HG03575 (cell line): ENCODE results near the gene PLCH1.

Source experiments
- ATAC-seq: cut with Tn5 transposase; IDR thresholded peaks from one replicate; pipeline ENCODE4 v1.9.1; 2021; ENCODE audit not compliant: unreplicated experiment, insufficient number of reproducible peaks, low FRiP score; ENCODE audit errors: extremely low read depth

PLCH1 gene

DNA sequence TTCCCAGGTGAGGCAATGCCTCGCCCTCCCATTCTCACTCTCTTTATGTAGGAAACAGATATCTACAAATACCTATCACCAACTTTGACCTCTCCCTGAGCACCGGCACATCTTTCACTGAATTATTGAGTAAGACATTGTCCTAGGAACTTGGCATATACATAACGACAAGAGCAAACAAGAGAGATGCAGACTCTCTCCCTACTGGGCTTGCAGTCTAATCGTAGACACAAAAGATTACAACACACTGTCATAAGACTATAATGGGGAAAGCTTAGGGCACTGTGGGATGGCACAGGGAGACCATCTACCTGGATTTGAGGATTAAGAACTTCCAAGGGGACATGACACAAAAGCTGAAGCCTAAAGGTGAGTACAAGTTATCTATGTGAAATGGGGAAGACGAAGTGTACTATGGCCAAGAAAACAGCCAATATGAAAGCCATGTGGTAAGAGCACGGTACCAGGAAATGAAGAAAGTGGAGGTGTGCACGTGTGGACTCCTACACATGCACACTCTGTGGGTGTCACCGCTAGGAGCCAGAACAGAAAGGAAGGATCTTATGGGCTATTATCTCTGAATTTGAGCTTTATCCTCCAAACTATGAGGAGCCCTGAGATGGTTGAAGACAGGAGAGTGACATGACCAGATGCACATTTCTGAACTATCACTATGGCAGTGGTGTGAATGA lies 232.6 kb downstream of the PLCH1 start:
- no peak for ATAC-seq

DNA sequence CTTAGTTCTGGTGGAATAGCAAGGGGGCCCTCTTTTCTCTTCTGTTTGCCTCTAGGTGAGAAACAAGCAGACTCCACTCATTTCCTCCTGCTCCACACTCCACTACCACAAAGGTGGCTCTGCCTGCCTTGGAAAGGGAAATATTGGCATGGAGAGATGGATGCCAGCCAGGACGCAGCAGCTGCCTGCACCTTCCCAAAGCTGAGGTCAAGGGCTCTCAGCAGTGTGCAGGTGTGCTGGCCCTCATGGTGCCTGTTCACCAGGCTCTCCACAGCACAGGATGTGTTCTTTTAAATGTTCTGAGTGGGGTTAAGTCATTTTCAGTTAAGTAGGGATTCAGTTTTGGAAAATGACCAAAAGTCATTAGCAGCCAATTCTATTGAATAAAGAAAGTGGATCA lies 240.2 kb downstream of the PLCH1 start:
- no peak for ATAC-seq

DNA sequence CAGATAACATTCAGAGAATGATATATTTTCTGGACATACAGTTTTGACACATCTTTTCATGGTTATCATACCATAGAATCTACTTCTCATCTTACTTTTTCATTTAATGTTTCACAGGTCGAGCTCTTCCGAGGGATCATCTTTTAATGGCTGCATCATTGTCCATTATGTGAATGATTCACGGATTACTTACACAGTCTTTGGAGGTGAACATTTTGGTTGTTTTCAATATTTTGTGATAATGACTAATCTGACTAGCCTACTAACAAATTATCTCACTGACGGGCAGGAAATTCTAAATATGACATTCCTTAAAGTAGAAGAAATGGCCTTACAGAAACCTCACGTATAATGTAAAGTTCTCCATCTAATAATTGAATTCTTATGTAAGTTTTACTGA lies 242.2 kb downstream of the PLCH1 start:
- no peak for ATAC-seq

DNA sequence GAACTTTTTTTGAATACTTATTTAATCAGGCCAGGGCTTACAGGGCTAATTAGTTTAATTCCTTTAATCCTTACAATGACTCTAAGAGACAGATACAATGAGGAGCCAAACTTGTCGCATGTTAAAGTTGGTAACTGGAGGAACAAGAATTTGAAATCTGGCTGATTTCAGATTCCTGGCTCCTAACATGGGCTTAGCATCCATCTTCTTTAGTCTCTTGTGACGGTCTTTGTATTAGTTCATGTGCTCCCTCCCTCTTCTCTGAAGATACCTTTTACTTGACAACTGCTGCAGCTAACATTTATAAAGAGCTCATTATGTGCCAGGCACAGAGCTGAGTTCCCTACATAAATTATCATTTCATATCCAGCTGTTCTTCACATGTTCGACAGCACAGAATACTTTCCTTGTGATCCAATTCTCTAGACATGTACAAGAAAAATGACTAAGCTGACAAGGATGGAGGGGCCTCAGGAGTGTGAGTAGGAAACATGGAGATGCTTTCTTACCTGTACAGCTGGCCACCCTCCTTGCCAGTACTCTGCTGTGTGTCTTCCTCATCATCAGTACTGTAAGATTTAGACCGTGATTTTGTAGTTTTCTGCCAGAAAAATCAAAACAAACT lies 244.6 kb downstream of the PLCH1 start:
- no peak for ATAC-seq

DNA sequence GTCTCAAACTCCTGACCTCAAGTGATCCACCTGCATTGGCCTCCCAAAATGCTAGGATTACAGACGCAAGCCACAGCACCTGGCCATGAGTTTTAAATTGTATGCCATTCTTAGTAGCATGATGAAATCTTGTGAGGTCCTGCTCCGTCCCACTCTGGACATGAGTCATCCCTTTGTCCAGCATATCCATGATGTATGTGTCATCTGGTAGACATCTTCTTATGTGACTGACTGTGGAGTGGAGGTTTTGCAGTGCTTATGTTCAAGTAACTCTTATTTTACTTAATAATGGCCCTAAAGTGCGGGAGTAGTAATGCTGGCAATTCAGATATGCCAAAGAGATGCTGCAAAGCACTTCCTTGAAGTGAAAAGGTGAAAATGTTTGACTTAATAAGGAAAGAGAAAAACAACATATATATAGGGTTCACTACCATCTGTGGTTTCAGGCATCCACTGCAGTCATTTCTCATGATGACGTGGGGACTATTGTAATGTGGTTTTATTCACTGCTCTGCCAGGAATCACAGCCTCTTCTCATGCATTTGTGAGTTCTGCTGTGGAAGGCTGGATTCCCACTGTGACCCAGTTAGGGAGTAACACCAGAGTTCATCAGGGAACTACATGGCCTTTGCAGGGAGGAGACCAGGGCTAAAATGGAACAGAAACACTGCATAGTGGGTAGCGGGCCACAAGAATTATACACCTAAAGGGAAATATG lies 246.8 kb downstream of the PLCH1 start:
- no peak for ATAC-seq

DNA sequence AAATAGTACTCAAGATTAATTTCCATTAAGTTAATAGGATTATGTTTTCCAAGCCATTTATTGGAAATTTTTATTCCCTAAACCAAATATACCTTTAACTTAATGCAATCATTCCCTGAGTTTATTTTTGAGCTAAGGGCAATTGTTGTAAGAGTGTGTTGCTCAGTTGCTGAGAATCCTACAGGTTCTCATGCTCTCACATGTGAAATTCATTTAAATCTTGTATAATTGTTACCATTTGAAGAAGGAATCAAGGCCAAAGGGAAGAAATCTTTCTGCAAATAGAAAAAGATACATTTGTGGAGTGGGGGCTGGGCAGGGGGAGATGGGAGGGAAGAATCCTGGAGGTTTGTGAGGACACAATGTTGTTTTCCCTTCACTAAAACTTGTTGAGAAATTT lies 248.7 kb downstream of the PLCH1 start:
- no peak for ATAC-seq

DNA sequence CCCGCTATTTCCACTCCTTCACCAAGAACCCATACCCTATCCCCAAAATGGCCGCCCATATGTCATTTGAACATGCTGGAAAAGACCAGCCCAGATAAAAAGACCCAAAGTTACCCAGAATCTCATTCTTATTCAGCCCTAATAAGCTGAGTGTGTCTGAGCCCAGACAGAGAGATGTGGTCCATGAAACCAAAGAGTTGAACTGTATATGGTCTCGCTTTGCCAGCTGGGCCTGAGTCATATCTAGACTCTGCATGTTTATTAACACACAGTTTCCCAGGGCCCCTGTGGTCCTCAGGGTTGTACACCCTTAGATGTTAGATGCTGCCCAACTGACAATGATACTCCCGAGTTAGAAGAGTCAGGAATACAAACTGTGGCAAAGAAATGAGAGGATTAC lies 249.5 kb downstream of the PLCH1 start:
- ATAC-seq = peak; percentile 90

DNA sequence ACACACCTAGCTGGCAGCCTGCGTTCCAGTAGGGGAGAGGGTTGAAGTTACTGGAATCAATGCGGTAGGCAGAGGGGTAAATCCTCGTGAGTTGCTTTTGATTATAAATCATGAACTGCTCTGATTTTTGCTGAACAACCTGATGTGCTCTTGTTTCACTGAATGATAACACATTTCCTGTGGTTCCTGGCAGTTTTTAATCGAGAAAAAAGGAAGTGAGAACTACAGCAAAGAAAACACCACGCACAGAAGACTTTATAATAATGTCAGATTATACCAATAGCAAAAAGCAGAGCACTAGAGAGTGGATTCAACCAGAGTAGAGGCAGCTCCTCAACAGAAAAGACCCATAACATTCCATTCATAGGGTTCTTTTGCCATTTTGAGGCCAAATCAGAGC lies 250.5 kb downstream of the PLCH1 start:
- ATAC-seq = no peak

DNA sequence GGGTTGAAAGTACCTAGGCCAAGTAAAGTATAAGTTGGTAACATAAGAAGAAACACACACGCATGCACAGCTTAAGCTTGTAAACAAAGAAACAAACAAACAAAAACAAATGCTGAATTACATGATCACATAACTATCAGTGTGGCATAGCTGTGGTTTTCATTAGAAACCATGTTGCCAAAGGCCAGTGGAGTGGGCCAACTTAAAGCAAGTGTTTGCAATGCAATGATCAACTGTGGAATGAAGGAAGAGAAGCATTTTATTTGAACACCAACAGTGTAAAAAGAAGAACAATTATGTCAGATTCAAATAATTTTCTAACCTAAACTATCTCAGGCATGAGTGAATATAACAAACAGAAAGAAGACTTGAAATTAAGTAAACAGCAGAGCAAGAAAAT lies 252.0 kb downstream of the PLCH1 start:
- no peak for ATAC-seq

DNA sequence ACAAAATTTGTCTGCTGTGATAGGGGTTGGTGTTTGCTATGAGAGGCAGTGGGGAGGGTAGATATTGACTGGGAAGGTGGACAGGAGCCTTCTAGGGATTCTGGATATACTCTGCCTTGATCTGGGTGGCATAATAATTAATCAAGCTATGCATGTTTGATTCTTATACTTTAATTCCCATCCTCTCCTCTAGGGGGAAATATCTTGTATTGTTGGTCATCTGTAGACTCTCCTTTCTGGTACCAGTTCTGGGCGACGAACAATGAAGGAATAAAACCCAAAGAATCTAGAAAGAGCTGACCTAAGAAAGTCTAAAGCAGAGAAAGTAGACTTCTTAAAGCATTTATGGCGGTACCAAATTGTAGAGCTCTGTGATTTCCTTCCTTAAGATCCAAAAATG lies 253.2 kb downstream of the PLCH1 start:
- no peak for ATAC-seq

DNA sequence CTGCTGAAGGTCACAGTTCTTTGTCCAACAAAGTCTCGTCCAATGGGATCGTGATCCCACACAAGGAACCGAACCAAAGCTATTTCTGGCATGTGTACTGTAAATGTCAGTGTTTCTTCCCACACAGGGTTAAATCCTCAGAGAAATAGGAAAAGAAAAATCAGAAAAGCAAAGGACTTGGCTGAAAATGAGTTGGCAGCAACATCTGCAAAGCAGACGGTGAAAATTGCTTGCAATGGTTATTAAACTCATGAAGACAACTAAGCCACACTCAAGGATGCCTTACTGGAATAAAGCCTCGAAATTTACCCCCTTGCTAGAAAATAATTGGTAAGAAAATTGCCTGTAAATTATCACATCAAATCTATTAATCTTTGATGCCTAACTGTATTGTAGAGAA lies 256.2 kb downstream of the PLCH1 start:
- no peak for ATAC-seq

DNA sequence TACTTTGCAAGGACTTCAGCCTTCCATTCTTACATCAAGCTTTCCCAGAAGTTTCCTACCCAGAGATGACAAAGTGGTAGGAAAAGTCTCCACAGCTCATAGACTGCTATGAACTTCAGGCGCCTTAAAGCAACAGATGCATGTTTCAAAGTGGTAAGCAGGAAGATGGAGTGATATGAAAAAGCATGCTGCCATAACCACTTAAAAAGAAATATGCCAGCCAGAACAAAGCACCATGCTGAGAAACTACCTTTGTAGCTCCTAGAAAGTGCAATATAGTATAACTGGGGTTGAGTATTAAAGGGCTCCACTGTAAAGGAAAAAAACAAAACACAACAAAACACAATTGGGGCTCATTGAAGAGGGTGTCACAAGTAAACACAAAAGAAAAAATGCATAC lies 259.0 kb downstream of the PLCH1 start:
- no peak for ATAC-seq

DNA sequence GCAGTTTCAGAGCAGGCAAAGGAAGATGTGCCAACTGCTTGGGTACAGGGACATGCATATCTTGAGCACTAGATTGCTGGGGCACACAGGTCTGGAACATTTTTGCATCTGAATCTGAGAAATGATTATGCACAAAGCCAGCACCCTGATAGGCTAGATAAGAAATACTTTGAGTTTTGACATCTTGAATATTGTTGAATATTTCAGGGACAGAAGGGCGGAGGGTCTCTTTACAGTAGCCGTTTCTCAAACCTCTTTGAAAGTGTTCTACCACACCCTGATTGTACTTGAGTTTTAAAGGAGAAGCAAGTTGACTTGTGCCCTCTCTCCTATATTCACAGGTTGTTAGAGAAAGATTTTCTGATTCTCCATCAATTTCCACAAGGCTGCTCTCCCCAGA lies 263.3 kb downstream of the PLCH1 start:
- ATAC-seq = no peak

DNA sequence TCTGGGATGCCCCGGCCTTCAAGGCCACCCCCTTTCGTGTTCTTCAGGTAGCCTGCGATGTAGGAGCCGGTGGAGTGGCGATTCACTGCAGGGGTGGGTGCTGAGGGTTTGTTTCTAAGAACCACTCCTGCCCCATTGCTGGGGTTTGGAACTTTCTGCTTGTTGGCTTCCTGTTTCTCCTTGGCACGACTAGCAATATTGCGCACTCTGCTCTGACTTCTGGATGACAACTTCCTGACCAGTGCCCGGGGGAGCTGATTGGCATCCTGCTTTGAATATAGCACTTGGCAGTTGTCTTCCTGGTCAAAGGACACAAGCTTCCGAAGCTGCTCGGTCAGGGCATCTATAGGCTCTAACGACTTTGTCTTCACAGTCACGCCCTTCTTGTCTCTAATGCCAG lies 263.8 kb downstream of the PLCH1 start:
- ATAC-seq = no peak

DNA sequence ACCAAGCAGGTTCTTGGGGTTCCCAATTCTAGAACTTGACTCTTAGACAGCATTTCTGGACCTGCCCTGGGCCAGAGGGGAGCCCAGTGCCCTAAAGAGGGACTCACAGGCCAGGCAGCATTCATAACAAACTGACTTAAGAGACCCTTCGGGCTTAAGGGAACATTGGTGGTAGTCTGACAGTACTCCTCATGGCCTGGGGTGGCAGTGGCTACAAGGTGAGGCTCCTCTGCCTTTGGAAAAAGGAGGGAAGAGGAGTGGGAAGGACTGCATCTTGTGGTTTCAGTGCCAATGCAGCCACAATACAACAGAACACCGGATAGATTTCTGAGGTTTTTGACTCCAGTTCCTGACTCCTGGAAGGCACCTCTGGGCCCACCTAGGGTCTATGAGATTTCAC lies 279.2 kb downstream of the PLCH1 start:
- ATAC-seq = no peak

DNA sequence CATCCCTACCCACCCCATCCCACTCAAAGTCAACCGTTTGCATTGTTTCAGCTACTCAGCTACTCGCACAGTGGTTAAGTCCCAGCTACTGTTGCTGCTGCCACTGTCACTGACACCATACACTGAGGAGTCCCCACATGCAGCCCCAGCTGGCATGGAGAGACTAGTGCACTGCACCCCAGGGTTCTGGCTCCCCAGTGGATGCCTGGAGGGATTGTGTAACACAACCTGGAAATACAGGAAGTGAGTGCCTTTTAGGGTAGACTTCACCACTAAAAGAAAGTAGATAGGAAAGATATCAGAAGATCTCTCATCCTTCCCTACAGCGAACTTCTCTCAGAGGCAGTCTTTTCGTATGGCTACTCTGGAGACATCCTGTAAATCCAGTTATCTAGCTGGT lies 282.2 kb downstream of the PLCH1 start:
- ATAC-seq = no peak

DNA sequence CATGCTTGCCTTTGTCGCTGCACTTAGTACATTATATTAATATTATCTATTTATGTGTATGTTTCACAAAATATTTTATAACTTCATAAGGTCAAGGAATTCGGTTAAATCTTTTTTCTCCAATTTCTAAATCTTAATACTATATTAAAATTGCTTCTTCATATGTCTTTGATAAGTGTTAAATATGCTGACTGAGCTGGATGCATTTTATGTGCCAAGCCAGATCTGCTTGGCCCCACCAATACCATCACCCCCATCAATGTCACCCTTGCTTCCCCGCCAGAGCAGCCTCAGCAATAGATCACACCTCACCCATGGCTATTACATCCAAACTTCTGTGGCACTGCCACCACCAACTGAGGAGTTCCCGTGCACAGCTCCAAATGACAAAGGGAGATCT lies 287.3 kb downstream of the PLCH1 start:
- ATAC-seq = no peak

DNA sequence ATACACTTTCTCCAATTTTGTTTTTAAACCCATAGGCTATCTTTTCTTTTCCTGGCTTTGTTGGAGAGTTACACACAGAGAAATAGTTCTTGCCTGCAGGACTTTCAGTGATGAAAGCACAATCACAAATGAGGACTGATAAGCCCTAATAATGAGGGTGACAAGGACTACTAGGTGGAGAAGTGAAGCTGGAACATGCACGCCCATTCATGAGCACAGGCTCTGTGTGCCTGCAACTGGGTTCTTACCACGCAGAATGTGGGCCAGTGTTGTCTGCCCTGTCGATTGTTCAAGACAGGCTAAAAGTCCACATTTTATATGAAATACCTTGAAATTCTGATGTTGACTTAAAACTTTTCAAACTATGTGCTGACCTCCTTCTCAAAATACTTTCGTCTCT lies 289.1 kb downstream of the PLCH1 start:
- ATAC-seq = no peak

DNA sequence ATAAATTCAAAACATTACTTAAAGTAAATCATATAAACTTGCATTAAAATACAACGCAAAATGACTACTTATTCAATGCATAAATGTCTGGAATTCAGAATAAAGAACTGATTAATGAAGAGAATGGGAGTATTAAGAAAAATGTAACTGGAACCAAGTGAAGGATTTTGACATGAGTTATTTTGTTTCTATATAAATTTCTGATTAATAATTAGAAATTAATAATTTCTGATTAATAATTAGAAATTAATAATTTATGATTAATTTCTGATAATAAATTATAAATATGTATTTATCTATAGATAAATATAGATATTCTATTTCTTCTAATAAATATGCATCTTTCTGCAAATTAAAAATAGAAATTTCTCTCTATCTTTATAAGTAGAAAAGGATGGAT lies 291.4 kb downstream of the PLCH1 start:
- no peak for ATAC-seq

DNA sequence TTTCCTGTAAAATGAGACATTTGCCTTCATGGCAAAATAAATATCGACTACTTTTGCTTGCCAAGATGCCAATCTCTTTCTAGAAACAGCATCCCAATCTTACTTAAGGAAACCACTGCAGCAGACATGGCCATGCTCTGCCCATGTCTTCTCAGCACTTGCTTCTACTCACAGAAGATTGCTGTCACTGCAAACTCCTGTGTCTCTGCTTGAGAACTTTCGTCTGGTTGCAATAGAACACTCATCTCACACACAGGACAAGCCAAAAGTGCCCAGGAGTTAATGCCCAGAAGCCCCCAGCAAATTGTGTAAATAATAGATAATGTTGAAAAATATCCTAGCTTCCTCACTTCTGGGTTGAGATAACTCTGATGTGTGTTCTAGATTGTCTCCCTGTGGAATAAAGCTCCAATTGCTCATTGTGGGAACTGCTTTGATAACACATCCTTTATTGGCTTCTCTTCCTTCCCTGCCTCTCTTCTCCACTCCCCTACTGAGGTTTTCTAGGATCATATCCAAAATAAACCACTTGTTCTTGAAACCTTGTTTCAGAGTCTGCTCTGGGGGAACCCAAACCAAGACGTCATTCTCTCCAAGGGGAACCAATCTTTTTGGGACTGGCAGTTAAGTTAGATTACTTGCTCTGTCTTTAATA lies 295.1 kb downstream of the PLCH1 start:
- ATAC-seq = no peak
